ENCODE measurements around the gene P2RX1. TPM values are rescaled to one million over a fixed set of nuclear protein-coding genes. Genes with fewer than 3 reads are reported as not detected.

The P2RX1 gene
- total RNA-seq, 1 experiment from 2014 or later = not detected

DNA sequence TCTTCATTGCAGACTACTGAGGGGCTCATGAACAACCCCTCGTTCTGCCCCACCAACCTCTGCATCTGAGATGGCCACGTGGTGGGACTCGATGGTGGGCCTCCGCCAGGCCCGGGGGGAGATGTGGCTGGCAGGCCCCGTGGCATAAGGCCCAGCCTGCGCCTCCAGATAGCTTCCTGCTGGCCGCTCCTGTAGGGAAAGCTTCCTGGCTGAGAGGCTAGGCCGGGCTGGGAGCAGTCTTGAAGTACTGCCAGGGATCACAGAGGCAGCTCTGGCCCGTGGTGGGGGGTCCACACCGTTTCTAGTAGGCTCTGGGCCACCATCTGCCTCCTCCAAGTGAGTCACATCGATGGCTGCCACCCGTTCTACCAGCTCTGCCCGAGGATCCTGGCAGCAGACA, 31.0 kb downstream of the P2RX1 start:
- intact Hi-C loops (cut with micrococcal nuclease; ENCODE audit: unreplicated experiment) = no loop called here
- H3K36me3 ChIP-seq (ENCODE audit: low read depth) = no peaks in the 10 kb centered on the region
- POLR2A ChIA-PET (ENCODE audit: unreplicated experiment) = no interaction called here
- no peak overlapping the region; the same call in 1 of the 2 replicates for H3K4me2 ChIP-seq
- TF ChIP-seq, protein P1, sequence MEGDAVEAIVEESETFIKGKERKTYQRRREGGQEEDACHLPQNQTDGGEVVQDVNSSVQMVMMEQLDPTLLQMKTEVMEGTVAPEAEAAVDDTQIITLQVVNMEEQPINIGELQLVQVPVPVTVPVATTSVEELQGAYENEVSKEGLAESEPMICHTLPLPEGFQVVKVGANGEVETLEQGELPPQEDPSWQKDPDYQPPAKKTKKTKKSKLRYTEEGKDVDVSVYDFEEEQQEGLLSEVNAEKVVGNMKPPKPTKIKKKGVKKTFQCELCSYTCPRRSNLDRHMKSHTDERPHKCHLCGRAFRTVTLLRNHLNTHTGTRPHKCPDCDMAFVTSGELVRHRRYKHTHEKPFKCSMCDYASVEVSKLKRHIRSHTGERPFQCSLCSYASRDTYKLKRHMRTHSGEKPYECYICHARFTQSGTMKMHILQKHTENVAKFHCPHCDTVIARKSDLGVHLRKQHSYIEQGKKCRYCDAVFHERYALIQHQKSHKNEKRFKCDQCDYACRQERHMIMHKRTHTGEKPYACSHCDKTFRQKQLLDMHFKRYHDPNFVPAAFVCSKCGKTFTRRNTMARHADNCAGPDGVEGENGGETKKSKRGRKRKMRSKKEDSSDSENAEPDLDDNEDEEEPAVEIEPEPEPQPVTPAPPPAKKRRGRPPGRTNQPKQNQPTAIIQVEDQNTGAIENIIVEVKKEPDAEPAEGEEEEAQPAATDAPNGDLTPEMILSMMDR (conservative IDR thresholded peaks at IDR 0.05) = no peak
- TF ChIP-seq EZH2 (IDR thresholded peaks at IDR 0.05; ENCODE audit: low read depth) = no peak
- no peak overlapping the region for H2AFZ ChIP-seq
- H3K4me3 ChIP-seq = no peak overlapping the region
- no peaks in the 10 kb centered on the region for H3K27me3 ChIP-seq (ENCODE audit: insufficient read depth, low read depth)
- no peaks in the 10 kb centered on the region for H3K9me3 ChIP-seq (ENCODE audit: insufficient read depth, low read depth)
- no TSS peak for BruUV-seq (replicated peaks)
- peaks cover 19% of the 10 kb centered on the region for H3K79me2 ChIP-seq (ENCODE audit: low read depth)
- no peaks in the 10 kb centered on the region for H3K9me2 ChIP-seq (ENCODE audit: insufficient read depth)
- H3K4me1 ChIP-seq (replicated peaks; ENCODE audit: insufficient read depth) = peaks cover 46% of the 10 kb centered on the region
- no peak for DNase-seq
- CTCF ChIA-PET = no interaction called here
- no peak overlapping the region for H3K27ac ChIP-seq
- H4K20me1 ChIP-seq (ENCODE audit: insufficient read depth) = no peaks in the 10 kb centered on the region
- peaks cover 37% of the 10 kb centered on the region; the same call in 1 of the 2 replicates for H3F3A ChIP-seq (ENCODE audit: insufficient read depth, low read depth)

DNA sequence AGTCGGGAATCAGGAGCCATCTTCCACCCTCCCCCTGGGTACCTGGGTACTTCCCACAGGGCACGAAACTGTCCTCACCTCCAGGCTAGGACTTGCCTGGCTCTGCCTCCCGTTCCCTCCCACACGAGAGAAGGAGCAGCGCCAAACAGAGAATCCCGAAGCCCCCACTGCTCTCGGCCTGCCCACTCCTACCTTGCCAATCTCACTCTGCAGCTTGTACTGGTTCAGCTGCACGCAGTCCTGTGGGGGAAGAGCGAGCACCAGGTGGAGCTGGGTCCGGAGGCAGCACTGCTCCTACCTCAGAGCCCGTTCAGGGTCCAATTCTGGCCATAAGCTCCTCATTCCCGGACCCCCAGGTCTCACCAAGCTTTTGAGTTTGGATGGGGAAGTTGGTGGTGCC, 32.1 kb downstream of the P2RX1 start:
- Histone ChIP-seq H4K20me1 (ENCODE audit: insufficient read depth) (no peaks in the 10 kb centered on the region), H3K27me3 (ENCODE audit: insufficient read depth, low read depth) (no peaks in the 10 kb centered on the region), H3K4me1 (replicated peaks; ENCODE audit: insufficient read depth) (peaks cover 36% of the 10 kb centered on the region), H3F3A (ENCODE audit: insufficient read depth, low read depth) (peaks cover 30% of the 10 kb centered on the region; the same call in 1 of the 2 replicates), H3K9me3 (ENCODE audit: insufficient read depth, low read depth) (no peaks in the 10 kb centered on the region), H2AFZ (no peak overlapping the region), H3K36me3 (ENCODE audit: low read depth) (no peaks in the 10 kb centered on the region), H3K27ac (no peak overlapping the region), H3K4me3 (no peak overlapping the region), H3K79me2 (ENCODE audit: low read depth) (peaks cover 16% of the 10 kb centered on the region), H3K4me2 (no peak overlapping the region), H3K9me2 (ENCODE audit: insufficient read depth) (no peaks in the 10 kb centered on the region)
- POLR2A ChIA-PET (ENCODE audit: unreplicated experiment) = no interaction called here
- intact Hi-C loops (cut with micrococcal nuclease; ENCODE audit: unreplicated experiment) = no loop called here
- CTCF ChIA-PET = no interaction called here
- TF ChIP-seq, protein P1 (conservative IDR thresholded peaks at IDR 0.05) = no peak
- no peak for TF ChIP-seq EZH2 (IDR thresholded peaks at IDR 0.05; ENCODE audit: low read depth)
- DNase-seq = no peak
- no TSS peak for BruUV-seq (replicated peaks)

DNA sequence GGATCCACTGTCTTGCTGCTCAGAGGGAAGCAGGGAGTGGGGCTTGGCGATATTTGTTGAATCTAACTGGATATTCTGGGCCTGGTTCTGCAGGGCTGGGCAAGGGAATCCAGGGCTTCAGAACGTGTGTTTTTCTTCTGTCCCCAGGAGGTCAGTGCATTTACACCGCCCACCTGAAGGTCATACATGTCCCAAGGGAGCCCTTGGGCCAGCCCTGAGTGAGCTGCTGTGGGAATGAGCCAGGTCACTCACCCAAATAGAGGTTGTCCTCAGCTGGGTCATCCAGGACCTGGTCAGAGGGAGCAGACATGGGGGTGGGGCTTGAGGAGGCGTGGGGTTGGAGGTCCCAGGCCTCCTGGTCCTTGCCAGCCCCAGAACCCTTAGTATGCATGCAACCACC, 34.0 kb downstream of the P2RX1 start:
- intact Hi-C loops (cut with micrococcal nuclease; ENCODE audit: unreplicated experiment) = no loop called here
- no TSS peak for BruUV-seq (replicated peaks)

More for the DNA sequence above, 34.0 kb downstream of the P2RX1 start:
- POLR2A ChIA-PET (ENCODE audit: unreplicated experiment) = no interaction called here
- CTCF ChIA-PET = no interaction called here
- Histone ChIP-seq H3F3A (ENCODE audit: insufficient read depth, low read depth) (peaks cover 12% of the 10 kb centered on the region; the same call in 1 of the 2 replicates), H2AFZ (no peak overlapping the region), H3K36me3 (ENCODE audit: low read depth) (no peaks in the 10 kb centered on the region), H3K4me1 (replicated peaks; ENCODE audit: insufficient read depth) (peaks cover 18% of the 10 kb centered on the region), H3K79me2 (ENCODE audit: low read depth) (peaks cover 11% of the 10 kb centered on the region), H3K27me3 (ENCODE audit: insufficient read depth, low read depth) (no peaks in the 10 kb centered on the region), H3K4me3 (no peak overlapping the region), H3K27ac (no peak overlapping the region), H4K20me1 (ENCODE audit: insufficient read depth) (no peaks in the 10 kb centered on the region), H3K9me3 (ENCODE audit: insufficient read depth, low read depth) (no peaks in the 10 kb centered on the region), H3K9me2 (ENCODE audit: insufficient read depth) (no peaks in the 10 kb centered on the region), H3K4me2 (no peak overlapping the region)
- no peak for DNase-seq
- TF ChIP-seq EZH2 (IDR thresholded peaks at IDR 0.05; ENCODE audit: low read depth) = no peak
- TF ChIP-seq, protein P1 (conservative IDR thresholded peaks at IDR 0.05) = no peak

Measured in PC-9 (cell line).